K562 (cell line): Measurements from ENCODE around the gene ROBO2. TPM values are rescaled to one million over a fixed set of nuclear protein-coding genes. Genes with fewer than 3 reads are reported as not detected.

Source experiments
- ATAC-seq: fragments of 200-7000 bp; cut with Tn5 transposase; 3 replicates; pipeline ENCODE4 v1.9.1; 2020; ENCODE audit warnings: moderate library complexity
- BruUV-seq: library from RNA; stranded (reverse); fragments of 400-500 nt; replicated peaks from 2 replicates; lab custom pipeline; 2021; lab: Mats Ljungman, UMichigan
- CTCF ChIA-PET: fragments of 300-600 bp; formaldehyde crosslinking; extraction: SDS; loops from one replicate; lab custom pipeline; 2021; ENCODE audit warnings: low intra/inter-chr PET ratio; lab: Yijun Ruan, JAX
- POLR2A ChIA-PET: fragments of 300-600, 350-650 bp; sonication (Branson Sonifier 250); formaldehyde crosslinking; extraction: SDS; loops from one replicate; lab custom pipeline; 2021; ENCODE audit warnings: antibody characterized with exemption, inconsistent platforms; lab: Yijun Ruan, JAX
- DNase-seq, 4 experiments: peaks; one replicate each; pipeline versions ENCODE4 v3.0.0 to v3.0.0-alpha.2; 2011 to 2018; ENCODE audit warnings: low spot score in 3 of 4, mixed read lengths in 3 of 4; ENCODE audit errors: extremely low read depth in 1 of 4
- FAIRE-seq: peaks from 2 replicates; lab custom pipeline; 2011; peaks lifted over from hg19 to GRCh38; lab: Jason Lieb, UNC
- H2AFZ ChIP-seq: 2 replicates; pipeline ENCODE4 v1.6.0; 2011; ENCODE audit warnings: low read depth, low read length, control low read depth, inconsistent platforms
- H3K27ac ChIP-seq: fragments of 200-600 bp; 3 replicates; pipeline ENCODE4 v1.8.0; 2011; ENCODE audit warnings: low read depth, mild to moderate bottlenecking, control low read depth, inconsistent platforms, low read length, moderate library complexity, mixed read lengths; ENCODE audit errors: extremely low read depth
- H3K27me3 ChIP-seq, 2 experiments: fragments of 300-600 bp in 1 of 2; 2 replicates in 1 of 2; 3 replicates in 1 of 2; pipeline versions ENCODE4 v1.6.0 to v1.8.0; 2011; ENCODE audit warnings: inconsistent platforms in 2 of 2, low read length in 2 of 2, mild to moderate bottlenecking in 1 of 2, mixed read lengths in 1 of 2, moderate library complexity in 1 of 2; ENCODE audit not compliant: control insufficient read depth in 2 of 2, insufficient read depth in 2 of 2
- H3K36me3 ChIP-seq: fragments of 300-600 bp; 3 replicates; pipeline ENCODE4 v1.8.0; 2011; ENCODE audit warnings: mild to moderate bottlenecking, low read length, inconsistent platforms; ENCODE audit not compliant: control insufficient read depth, insufficient read depth
- H3K4me1 ChIP-seq, 2 experiments: fragments of 200-600 bp in 1 of 2; replicated peaks in 1 of 2; 2 replicates in 1 of 2; 3 replicates in 1 of 2; pipeline versions ENCODE4 v1.5.1 to v1.8.0; 2011; ENCODE audit warnings: inconsistent platforms in 2 of 2, low read length in 2 of 2, mild to moderate bottlenecking in 1 of 2, mixed read lengths in 1 of 2, moderate library complexity in 1 of 2; ENCODE audit not compliant: control insufficient read depth in 2 of 2, insufficient read depth in 2 of 2
- H3K4me2 ChIP-seq: 2 replicates; pipeline ENCODE4 v1.6.1; 2011; ENCODE audit warnings: low read length, control low read depth, inconsistent platforms, mixed read lengths; ENCODE audit not compliant: insufficient read depth
- H3K4me3 ChIP-seq: fragments of 200-600 bp; sonication (generic), shearing (Covaris generic); 2 replicates; pipeline ENCODE4 v1.5.1; 2016; ENCODE audit warnings: control low read depth, inconsistent platforms
- H3K79me2 ChIP-seq: fragments of 200-600 bp; 3 replicates; pipeline ENCODE4 v1.8.0; 2011; ENCODE audit warnings: low read length, inconsistent platforms; ENCODE audit not compliant: control insufficient read depth, insufficient read depth
- H3K9ac ChIP-seq, 2 experiments: 2 replicates each; pipeline versions ENCODE4 v1.6.0 to v1.6.1; 2011; ENCODE audit warnings: low read depth in 2 of 2, low read length in 2 of 2, control low read depth in 1 of 2, inconsistent platforms in 1 of 2, mild to moderate bottlenecking in 1 of 2, mixed read lengths in 1 of 2; ENCODE audit not compliant: insufficient read depth in 1 of 2
- H3K9me1 ChIP-seq: one replicate; pipeline ENCODE4 v1.6.0; 2011; ENCODE audit warnings: inconsistent platforms, mild to moderate bottlenecking, low read length, moderate library complexity; ENCODE audit not compliant: control insufficient read depth, insufficient read depth
- H3K9me3 ChIP-seq: replicated peaks from 2 replicates; pipeline ENCODE4 v1.5.1; 2011; ENCODE audit warnings: low read depth, low read length, inconsistent platforms; ENCODE audit not compliant: control insufficient read depth, insufficient read depth
- H4K20me1 ChIP-seq: replicated peaks from 2 replicates; pipeline ENCODE4 v1.6.1; 2011; ENCODE audit warnings: low read length, inconsistent platforms, mixed read lengths; ENCODE audit not compliant: control insufficient read depth, insufficient read depth
- BRD4 ChIP-seq: fragments of 200-600 bp; sonication (generic); IDR thresholded peaks from 2 replicates; pipeline ENCODE4 v1.6.1; 2017; ENCODE audit warnings: inconsistent platforms
- E2F6 ChIP-seq, 2 experiments: IDR thresholded peaks; 2 replicates each; pipeline ENCODE4 v1.6.1; 2011; ENCODE audit warnings: borderline replicate concordance in 1 of 2, control low read depth in 1 of 2, low read depth in 1 of 2, low read length in 1 of 2, mild to moderate bottlenecking in 1 of 2, mixed read lengths in 1 of 2, moderate library complexity in 1 of 2; ENCODE audit not compliant: insufficient read depth in 1 of 2, insufficient read length in 1 of 2, poor library complexity in 1 of 2, severe bottlenecking in 1 of 2; ENCODE audit errors: extremely low read depth in 1 of 2
- FOXA1 ChIP-seq: fragments of 450-650 bp; IDR thresholded peaks from 2 replicates; pipeline ENCODE4 v1.6.1; 2016; ENCODE audit warnings: mild to moderate bottlenecking, borderline replicate concordance
- MAFG ChIP-seq: fragments of 450-650 bp; conservative IDR thresholded peaks from 2 replicates; pipeline ENCODE4 v1.6.1; 2016; ENCODE audit warnings: missing genetic modification characterization, missing compliant biosample characterization
- MCM2 ChIP-seq: fragments of 450-650 bp; IDR thresholded peaks from 2 replicates; pipeline ENCODE4 v1.6.1; 2017; ENCODE audit warnings: low read depth, mild to moderate bottlenecking
- PCBP1 ChIP-seq: fragments of 200-400 bp; formaldehyde crosslinking; IDR thresholded peaks from 2 replicates; pipeline ENCODE4 v1.6.1; 2018; ENCODE audit warnings: mild to moderate bottlenecking, low read depth, low read length; ENCODE audit not compliant: poor library complexity, severe bottlenecking
- SRSF9 ChIP-seq: fragments of 200-400 bp; formaldehyde crosslinking; IDR thresholded peaks from 2 replicates; pipeline ENCODE4 v1.6.1; 2017; ENCODE audit warnings: low read depth, low read length, borderline replicate concordance
- TBP ChIP-seq: optimal IDR thresholded peaks from 2 replicates; pipeline ENCODE3; 2011; ENCODE audit warnings: low read depth, low read length, improper control_type of control experiment
- ZBTB8A ChIP-seq: fragments of 450-650 bp; IDR thresholded peaks from 2 replicates; pipeline ENCODE4 v1.6.1; 2018; ENCODE audit warnings: mild to moderate bottlenecking, moderate library complexity; ENCODE audit not compliant: partially characterized antibody
- ZNF134 ChIP-seq: fragments of 250-450 bp; sonication (Bioruptor Pico); conservative IDR thresholded peaks from 2 replicates; pipeline ENCODE4 v1.4.0; 2020
- ZNF165 ChIP-seq: fragments of 250-450 bp; sonication (Bioruptor Pico); IDR thresholded peaks from 2 replicates; pipeline ENCODE4 v1.4.0; 2020; ENCODE audit warnings: borderline replicate concordance
- ZNF184 ChIP-seq: sonication (generic); formaldehyde crosslinking; IDR thresholded peaks from 2 replicates; pipeline ENCODE4 v1.5.0; 2020; ENCODE audit warnings: missing genetic modification reagents
- ZNF263 ChIP-seq: sonication (generic); formaldehyde crosslinking; IDR thresholded peaks from 2 replicates; pipeline ENCODE4 v1.8.0; 2022; ENCODE audit warnings: mild to moderate bottlenecking, missing genetic modification reagents, borderline replicate concordance
- ZNF408 ChIP-seq: fragments of 250-450 bp; sonication (Bioruptor Pico); IDR thresholded peaks from 2 replicates; pipeline ENCODE4 v1.4.0; 2020; ENCODE audit warnings: low read depth, mild to moderate bottlenecking, moderate library complexity
- ZNF586 ChIP-seq: fragments of 450-650 bp; formaldehyde crosslinking; conservative IDR thresholded peaks from 2 replicates; pipeline ENCODE4 v1.4.0; 2020; ENCODE audit warnings: mild to moderate bottlenecking, moderate library complexity
- ZNF644 ChIP-seq: fragments of 200-800 bp; sonication (Bioruptor generic); IDR thresholded peaks from 2 replicates; pipeline ENCODE4 v1.6.1; 2016; ENCODE audit warnings: low read depth, missing genetic modification characterization, missing compliant biosample characterization
- ZNF780A ChIP-seq: fragments of 250-450 bp; sonication (Bioruptor Pico); IDR thresholded peaks from 2 replicates; pipeline ENCODE4 v1.5.0; 2021; ENCODE audit warnings: mild to moderate bottlenecking
- WGBS: fragments of 100-300 bp; shearing (Covaris generic); methylation state at CpG from one replicate; pipeline ENCODE4 v1.1.6; 2016; ENCODE audit warnings: low coverage, mixed read lengths; ENCODE audit not compliant: insufficient coverage; ENCODE audit errors: missing lambda C conversion rate; 5-methylcytosine and 5-hydroxymethylcytosine counted together
- in situ Hi-C: fragments of 300-500 bp; cut with MboI; formaldehyde crosslinking; loops from 4 replicates; pipeline ENCODE4 v1.15.0; 2018; ENCODE audit warnings: inconsistent platforms, mixed read lengths
- intact Hi-C: fragments of 100-400 bp; cut with micrococcal nuclease; formaldehyde crosslinking; loops from 2 replicates; pipeline ENCODE4 v1.14.2; 2022
- polyA plus RNA-seq, 8 experiments: library from polyadenylated mRNA; depleted of rRNA in 4 of 8; stranded (reverse) in 5 of 8; unstranded in 3 of 8; fragments of >200 nt; fragmentation: Nextera tagmentation in 2 of 8; fragmentation: Illumina TruSeq in 1 of 8; extraction: Ambion mirVana in 2 of 8; extraction: Trizol in 1 of 8; gene quantifications; 2 replicates each; pipeline versions ENCODE4 v1.2.1 to v1.2.3, GENCODE V29; 2011 to 2014; ENCODE audit warnings: inconsistent platforms in 1 of 8, missing spikeins in 1 of 8
- total RNA-seq, 7 experiments: library from RNA; depleted of rRNA in 6 of 7; stranded (reverse); fragments of >200 nt in 6 of 7; fragmentation: Illumina TruSeq in 2 of 7; extraction: Trizol in 2 of 7; gene quantifications; 2 replicates each; pipeline versions ENCODE4 v1.2.1 to v1.2.3, GENCODE V29; 2011 to 2021; ENCODE audit warnings: low replicate concordance in 1 of 7
- TF ChIP-seq, protein P1 (sequence below): sonication (generic); formaldehyde crosslinking; IDR thresholded peaks from 2 replicates; pipeline ENCODE4 v1.8.1; 2022; ENCODE audit warnings: missing genetic modification reagents
- TF ChIP-seq, protein P2 (sequence below): fragments of 200-800 bp; sonication (Bioruptor generic); IDR thresholded peaks from 2 replicates; pipeline ENCODE4 v1.6.1; 2017; ENCODE audit warnings: missing genetic modification characterization, missing compliant biosample characterization

ROBO2 gene
- total and polyA plus RNA-seq, 9 of the 15 experiments (the other 6 are each of a cell fraction or from before 2014, with no cell fraction given) = 0.84 to 3.0 (median 1.7) TPM

DNA sequence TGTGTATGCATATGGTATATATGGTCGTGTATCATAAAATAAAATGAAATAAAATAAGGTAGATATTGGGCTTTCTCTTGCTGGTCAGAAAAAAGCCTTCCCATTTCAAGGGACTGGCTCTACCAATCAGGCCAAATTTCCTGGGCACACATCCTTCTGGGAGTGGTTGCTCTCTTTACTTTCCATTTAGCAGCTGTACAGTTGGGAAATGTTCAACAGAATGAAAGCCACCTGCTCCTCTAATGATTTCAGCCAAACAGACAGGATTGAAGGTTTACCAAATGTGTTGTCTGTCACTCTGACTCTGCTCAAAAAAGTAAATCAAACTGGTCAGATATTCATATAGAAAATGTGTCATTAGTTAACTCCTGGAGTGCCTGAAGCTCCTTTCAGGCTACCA is 380.4 kb downstream of the ROBO2 start (continued):
- no peak for TF ChIP-seq ZNF644 (tag)
- no peak for TF ChIP-seq ZNF165 (CRISPR knock-in tag)
- TF ChIP-seq PCBP1 = no peak
- TF ChIP-seq, protein P1, sequence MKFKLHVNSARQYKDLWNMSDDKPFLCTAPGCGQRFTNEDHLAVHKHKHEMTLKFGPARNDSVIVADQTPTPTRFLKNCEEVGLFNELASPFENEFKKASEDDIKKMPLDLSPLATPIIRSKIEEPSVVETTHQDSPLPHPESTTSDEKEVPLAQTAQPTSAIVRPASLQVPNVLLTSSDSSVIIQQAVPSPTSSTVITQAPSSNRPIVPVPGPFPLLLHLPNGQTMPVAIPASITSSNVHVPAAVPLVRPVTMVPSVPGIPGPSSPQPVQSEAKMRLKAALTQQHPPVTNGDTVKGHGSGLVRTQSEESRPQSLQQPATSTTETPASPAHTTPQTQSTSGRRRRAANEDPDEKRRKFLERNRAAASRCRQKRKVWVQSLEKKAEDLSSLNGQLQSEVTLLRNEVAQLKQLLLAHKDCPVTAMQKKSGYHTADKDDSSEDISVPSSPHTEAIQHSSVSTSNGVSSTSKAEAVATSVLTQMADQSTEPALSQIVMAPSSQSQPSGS (CRISPR knock-in tag) = no peak
- TF ChIP-seq MAFG (tag) = no peak
- TF ChIP-seq, protein P2, sequence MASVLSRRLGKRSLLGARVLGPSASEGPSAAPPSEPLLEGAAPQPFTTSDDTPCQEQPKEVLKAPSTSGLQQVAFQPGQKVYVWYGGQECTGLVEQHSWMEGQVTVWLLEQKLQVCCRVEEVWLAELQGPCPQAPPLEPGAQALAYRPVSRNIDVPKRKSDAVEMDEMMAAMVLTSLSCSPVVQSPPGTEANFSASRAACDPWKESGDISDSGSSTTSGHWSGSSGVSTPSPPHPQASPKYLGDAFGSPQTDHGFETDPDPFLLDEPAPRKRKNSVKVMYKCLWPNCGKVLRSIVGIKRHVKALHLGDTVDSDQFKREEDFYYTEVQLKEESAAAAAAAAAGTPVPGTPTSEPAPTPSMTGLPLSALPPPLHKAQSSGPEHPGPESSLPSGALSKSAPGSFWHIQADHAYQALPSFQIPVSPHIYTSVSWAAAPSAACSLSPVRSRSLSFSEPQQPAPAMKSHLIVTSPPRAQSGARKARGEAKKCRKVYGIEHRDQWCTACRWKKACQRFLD = no peak
- no peak for TF ChIP-seq ZNF134 (CRISPR knock-in tag)

- no peak for ATAC-seq
- POLR2A ChIA-PET = no interaction called here
- Histone ChIP-seq H3K9me1 (no peaks in the 10 kb centered on the region), H3K27ac (no peak overlapping the region), H3K4me1 (no peaks in the 10 kb centered on the region), H3K79me2 (no peaks in the 10 kb centered on the region)
- DNase-seq = no peak
- in situ Hi-C loops = no loop called here
- CTCF ChIA-PET = no interaction called here
- TF ChIP-seq ZNF263 (CRISPR knock-in tag) = no peak
- no peak for TF ChIP-seq BRD4
- TF ChIP-seq ZNF586 (CRISPR knock-in tag) = no peak
- TF ChIP-seq E2F6 (IDR thresholded peaks at IDR 0.05; ENCODE audit: borderline replicate concordance in 1 of 2, extremely low read depth in 1 of 2, insufficient read depth in 1 of 2, insufficient read length in 1 of 2, low read depth in 1 of 2, low read length in 1 of 2, poor library complexity in 1 of 2, severe bottlenecking in 1 of 2) = no peak
- no peak for TF ChIP-seq ZNF408 (CRISPR knock-in tag)
- no peak for TF ChIP-seq TBP
- no peak for TF ChIP-seq ZBTB8A
- no peak for TF ChIP-seq SRSF9
- TF ChIP-seq ZNF780A = no peak
- TF ChIP-seq FOXA1 = no peak
- TF ChIP-seq MCM2 = no peak
- TF ChIP-seq ZNF184 (CRISPR knock-in tag) = no peak
- TF ChIP-seq, all 486 proteins: peak for 0
- 0% methylated on average over 5 of the region's 5 CpGs for WGBS
- Histone ChIP-seq H3K4me2 (no peak overlapping the region), H3K4me3 (no peak overlapping the region), H3K9ac (no peak overlapping the region), H3K9me3 (no peaks in the 10 kb centered on the region), H2AFZ (no peak overlapping the region), H3K27me3 (no peaks in the 10 kb centered on the region), H4K20me1 (no peaks in the 10 kb centered on the region), H3K36me3 (no peaks in the 10 kb centered on the region)
- no peak for FAIRE-seq
- BruUV-seq = no TSS peak
- intact Hi-C loops = no loop called here
Measured at GRCh38 chr3:77421916-77422315, 382.0 kb downstream of the ROBO2 start.
